ENCODE data around the gene STX3.

GRCh38 chr11:59716051-59716450, 39.1 kb upstream of the STX3 start:
- TF ChIP-seq RAD21 (conservative IDR thresholded peaks at IDR 0.05) (no peak), CTCF (IDR thresholded peaks at IDR 0.05; ENCODE audit: poor library complexity, severe bottlenecking) (no peak), POLR2AphosphoS5 (IDR thresholded peaks at IDR 0.05) (no peak), EZH2 (IDR thresholded peaks at IDR 0.05; ENCODE audit: borderline replicate concordance, insufficient read depth, low read length, poor library complexity, severe bottlenecking) (no peak), EP300 (conservative IDR thresholded peaks at IDR 0.05; ENCODE audit: poor library complexity, severe bottlenecking) (no peak), SMC3 (conservative IDR thresholded peaks at IDR 0.05; ENCODE audit: poor library complexity) (no peak)
- TF ChIP-seq, protein P1, sequence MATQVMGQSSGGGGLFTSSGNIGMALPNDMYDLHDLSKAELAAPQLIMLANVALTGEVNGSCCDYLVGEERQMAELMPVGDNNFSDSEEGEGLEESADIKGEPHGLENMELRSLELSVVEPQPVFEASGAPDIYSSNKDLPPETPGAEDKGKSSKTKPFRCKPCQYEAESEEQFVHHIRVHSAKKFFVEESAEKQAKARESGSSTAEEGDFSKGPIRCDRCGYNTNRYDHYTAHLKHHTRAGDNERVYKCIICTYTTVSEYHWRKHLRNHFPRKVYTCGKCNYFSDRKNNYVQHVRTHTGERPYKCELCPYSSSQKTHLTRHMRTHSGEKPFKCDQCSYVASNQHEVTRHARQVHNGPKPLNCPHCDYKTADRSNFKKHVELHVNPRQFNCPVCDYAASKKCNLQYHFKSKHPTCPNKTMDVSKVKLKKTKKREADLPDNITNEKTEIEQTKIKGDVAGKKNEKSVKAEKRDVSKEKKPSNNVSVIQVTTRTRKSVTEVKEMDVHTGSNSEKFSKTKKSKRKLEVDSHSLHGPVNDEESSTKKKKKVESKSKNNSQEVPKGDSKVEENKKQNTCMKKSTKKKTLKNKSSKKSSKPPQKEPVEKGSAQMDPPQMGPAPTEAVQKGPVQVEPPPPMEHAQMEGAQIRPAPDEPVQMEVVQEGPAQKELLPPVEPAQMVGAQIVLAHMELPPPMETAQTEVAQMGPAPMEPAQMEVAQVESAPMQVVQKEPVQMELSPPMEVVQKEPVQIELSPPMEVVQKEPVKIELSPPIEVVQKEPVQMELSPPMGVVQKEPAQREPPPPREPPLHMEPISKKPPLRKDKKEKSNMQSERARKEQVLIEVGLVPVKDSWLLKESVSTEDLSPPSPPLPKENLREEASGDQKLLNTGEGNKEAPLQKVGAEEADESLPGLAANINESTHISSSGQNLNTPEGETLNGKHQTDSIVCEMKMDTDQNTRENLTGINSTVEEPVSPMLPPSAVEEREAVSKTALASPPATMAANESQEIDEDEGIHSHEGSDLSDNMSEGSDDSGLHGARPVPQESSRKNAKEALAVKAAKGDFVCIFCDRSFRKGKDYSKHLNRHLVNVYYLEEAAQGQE (IDR thresholded peaks at IDR 0.05; ENCODE audit: borderline replicate concordance) = no peak

All from neural cell (in vitro differentiated cells).